ENCODE measurements around the gene PEX14.

The PEX14 gene

GRCh38 chr1:10597492-10598388 is 123.0 kb downstream of the PEX14 start:
- DNase-seq (ENCODE audit: low read depth), result no peak

- no peak for DNase-seq (ENCODE audit: low read depth)
These were observed 123.6 kb downstream of the PEX14 start for GRCh38 chr1:10598389-10598702.

- DNase-seq (ENCODE audit: low read depth), result no peak
These were observed 124.6 kb downstream of the PEX14 start for GRCh38 chr1:10599194-10599861.

- no peak for DNase-seq (ENCODE audit: low read depth)
These were observed 126.8 kb downstream of the PEX14 start for GRCh38 chr1:10601342-10602070.

- no peak for DNase-seq (ENCODE audit: low read depth)
These were observed 128.2 kb downstream of the PEX14 start for GRCh38 chr1:10602936-10603335.

- no peak for DNase-seq (ENCODE audit: low read depth)
These were observed 130.2 kb downstream of the PEX14 start for GRCh38 chr1:10604966-10605365.

- DNase-seq (ENCODE audit: low read depth), result no peak
These were observed 131.3 kb downstream of the PEX14 start for GRCh38 chr1:10606064-10606463.

- DNase-seq (ENCODE audit: low read depth), result no peak
These were observed 132.5 kb downstream of the PEX14 start for GRCh38 chr1:10607228-10607627.

- DNase-seq (ENCODE audit: low read depth), result no peak
These were observed 133.9 kb downstream of the PEX14 start for GRCh38 chr1:10608690-10609089.

GRCh38 chr1:10610901-10611600 is 136.3 kb downstream of the PEX14 start:
- DNase-seq (ENCODE audit: low read depth), result no peak

GRCh38 chr1:10612436-10613160 is 137.8 kb downstream of the PEX14 start:
- no peak for DNase-seq (ENCODE audit: low read depth)

- DNase-seq (ENCODE audit: low read depth), result no peak
These were observed 138.6 kb downstream of the PEX14 start for GRCh38 chr1:10613340-10613739.

GRCh38 chr1:10613861-10614260 is 139.1 kb downstream of the PEX14 start:
- no peak for DNase-seq (ENCODE audit: low read depth)

- no peak for DNase-seq (ENCODE audit: low read depth)
These were observed 139.9 kb downstream of the PEX14 start for GRCh38 chr1:10614377-10615225.

- DNase-seq (ENCODE audit: low read depth), result no peak
These were observed 140.6 kb downstream of the PEX14 start for GRCh38 chr1:10615332-10615731.

GRCh38 chr1:10615932-10616671 is 141.4 kb downstream of the PEX14 start:
- no peak for DNase-seq (ENCODE audit: low read depth)

- DNase-seq (ENCODE audit: low read depth), result no peak
These were observed 141.9 kb downstream of the PEX14 start for GRCh38 chr1:10616696-10617095.

GRCh38 chr1:10617318-10617717 is 142.6 kb downstream of the PEX14 start:
- DNase-seq (ENCODE audit: low read depth), result no peak

GRCh38 chr1:10617931-10618885 is 143.5 kb downstream of the PEX14 start:
- no peak for DNase-seq (ENCODE audit: low read depth)
